Hepatocyte (in vitro differentiated cells): Measurements from ENCODE around the gene CCDC192.

ENCODE experiments used
- CTCF ChIP-seq: fragments of 200-600 bp; sonication (generic); IDR thresholded peaks from 2 replicates; pipeline ENCODE4 v1.5.1; 2016; ENCODE audit warnings: antibody characterized with exemption, mild to moderate bottlenecking; ENCODE audit not compliant: poor library complexity
- EZH2 ChIP-seq: fragments of 200-600 bp; sonication (generic); IDR thresholded peaks from 2 replicates; pipeline ENCODE4 v1.6.1; 2016; ENCODE audit warnings: antibody characterized with exemption, mild to moderate bottlenecking, borderline replicate concordance
- EZH2phosphoT487 ChIP-seq: fragments of 200-600 bp; sonication (generic); IDR thresholded peaks from one replicate; pipeline ENCODE4 v1.6.1; 2018; ENCODE audit warnings: antibody characterized with exemption, mild to moderate bottlenecking, low read depth, moderate library complexity; ENCODE audit not compliant: unreplicated experiment, severe bottlenecking

GRCh38 chr5:127685662-127686061, 17.5 kb upstream of the CCDC192 start:
- TF ChIP-seq EZH2 (no peak), CTCF (no peak), EZH2phosphoT487 (no peak)
